Measurements from ENCODE around the gene TNS3.

Gene TNS3

GRCh38 chr7:47314728-47315607 is 266.9 kb downstream of the TNS3 start:
- no peak for DNase-seq

- DNase-seq: no peak
Observed at GRCh38 chr7:47314248-47314647, 267.7 kb downstream of the TNS3 start.

GRCh38 chr7:47313564-47313963 is 268.3 kb downstream of the TNS3 start:
- DNase-seq: no peak

GRCh38 chr7:47311891-47312290 is 270.0 kb downstream of the TNS3 start:
- DNase-seq: no peak

- no peak for DNase-seq
Observed at GRCh38 chr7:47310020-47310419, 271.9 kb downstream of the TNS3 start.

- DNase-seq: no peak
Observed at GRCh38 chr7:47308808-47309207, 273.1 kb downstream of the TNS3 start.

GRCh38 chr7:47307311-47307710 is 274.6 kb downstream of the TNS3 start:
- DNase-seq: no peak

- no peak for DNase-seq
Observed at GRCh38 chr7:47304727-47305719, 276.9 kb downstream of the TNS3 start.

- no peak for DNase-seq
Observed at GRCh38 chr7:47303695-47304453, 278.0 kb downstream of the TNS3 start.

GRCh38 chr7:47303014-47303694 is 278.8 kb downstream of the TNS3 start:
- no peak for DNase-seq

GRCh38 chr7:47302560-47302959 is 279.4 kb downstream of the TNS3 start:
- no peak for DNase-seq

- DNase-seq: no peak
Observed at GRCh38 chr7:47301657-47302295, 280.1 kb downstream of the TNS3 start.

- DNase-seq: no peak
Observed at GRCh38 chr7:47301105-47301477, 280.8 kb downstream of the TNS3 start.

- no peak for DNase-seq
Observed at GRCh38 chr7:47300472-47301104, 281.3 kb downstream of the TNS3 start.

GRCh38 chr7:47299496-47299895 is 282.4 kb downstream of the TNS3 start:
- no peak for DNase-seq

GRCh38 chr7:47298636-47299035 is 283.3 kb downstream of the TNS3 start:
- DNase-seq: no peak

GRCh38 chr7:47297120-47297519 is 284.8 kb downstream of the TNS3 start:
- DNase-seq: no peak

- no peak for DNase-seq
Observed at GRCh38 chr7:47295606-47296005, 286.3 kb downstream of the TNS3 start.

- DNase-seq: no peak
Observed at GRCh38 chr7:47294556-47295222, 287.2 kb downstream of the TNS3 start.

- no peak for DNase-seq
Observed at GRCh38 chr7:47293884-47294555, 287.9 kb downstream of the TNS3 start.

All from NCI-H1092 treated with DMSO at 0.1 percent for 48 hours (cell line).